CD4-positive, CD25-positive, alpha-beta regulatory T cell (primary cell): ENCODE data around the gene PPA2. TPM values are rescaled to one million over a fixed set of nuclear protein-coding genes. Genes with fewer than 3 reads are reported as not detected.

Experiments used
- ATAC-seq, 2 donors: fragments of 150-1000 bp; cut with Tn5 transposase; one replicate each; pipeline ENCODE4 v1.10.0; 2021; ENCODE audit warnings: low read depth in 2 of 2, moderate number of reproducible peaks in 2 of 2, moderate library complexity in 1 of 2
- DNase-seq, 3 donors: peaks; one replicate each; pipeline versions ENCODE4 v3.0.0 to v3.0.0-alpha.2; 2012 to 2022; ENCODE audit warnings: mixed read lengths in 1 of 3
- H3K27ac ChIP-seq: one replicate; pipeline ENCODE4 v1.7.0; 2013; ENCODE audit warnings: mild to moderate bottlenecking, low read length; ENCODE audit not compliant: insufficient read depth, poor library complexity, severe bottlenecking
- H3K27me3 ChIP-seq: one replicate; pipeline ENCODE4 v1.7.0; 2013; ENCODE audit warnings: low read length; ENCODE audit not compliant: control insufficient read depth, insufficient read depth
- H3K36me3 ChIP-seq: one replicate; pipeline ENCODE4 v1.7.0; 2013; ENCODE audit warnings: mild to moderate bottlenecking, low read length, moderate library complexity; ENCODE audit not compliant: control insufficient read depth, insufficient read depth
- H3K4me1 ChIP-seq: 2 replicates; pipeline ENCODE4 v1.7.0; 2013; ENCODE audit warnings: mild to moderate bottlenecking, low read length; ENCODE audit not compliant: insufficient read depth, control insufficient read depth, poor library complexity, severe bottlenecking
- H3K4me3 ChIP-seq: one replicate; pipeline ENCODE4 v1.7.0; 2013; ENCODE audit warnings: low read depth, mild to moderate bottlenecking, low read length, moderate library complexity
- H3K9me3 ChIP-seq, 2 experiments: 1 replicate in 1 of 2; 2 replicates in 1 of 2; pipeline ENCODE4 v1.7.0; 2013; ENCODE audit warnings: low read length in 2 of 2, mild to moderate bottlenecking in 1 of 2, moderate library complexity in 1 of 2; ENCODE audit not compliant: control insufficient read depth in 2 of 2
- H3K27ac Mint-ChIP-seq, 3 donors: one replicate each; pipeline ENCODE4 v1.8.0; 2020 to 2022; ENCODE audit warnings: mild to moderate bottlenecking in 3 of 3, mixed read lengths in 3 of 3, moderate library complexity in 2 of 3
- H3K27me3 Mint-ChIP-seq: one replicate; pipeline ENCODE4 v1.8.0; 2022; ENCODE audit warnings: mild to moderate bottlenecking, mixed read lengths
- H3K36me3 Mint-ChIP-seq: one replicate; pipeline ENCODE4 v1.8.0; 2020; ENCODE audit warnings: mixed read lengths
- H3K4me1 Mint-ChIP-seq, 4 donors: one replicate each; pipeline ENCODE4 v1.8.0; 2020 to 2022; ENCODE audit warnings: mixed read lengths in 4 of 4, mild to moderate bottlenecking in 1 of 4
- H3K4me3 Mint-ChIP-seq, 4 donors: one replicate each; pipeline ENCODE4 v1.8.0; 2020 to 2022; ENCODE audit warnings: mild to moderate bottlenecking in 4 of 4, mixed read lengths in 4 of 4, moderate library complexity in 3 of 4
- H3K9me3 Mint-ChIP-seq, 7 donors: one replicate each; pipeline ENCODE4 v1.8.0; 2020 to 2022; ENCODE audit warnings: mixed read lengths in 7 of 7, mild to moderate bottlenecking in 3 of 7, moderate library complexity in 2 of 7
- polyA plus RNA-seq, 4 donors: library from polyadenylated mRNA; unstranded; fragments of 300-500 nt; fragmentation: Illumina TruSeq; gene quantifications; one replicate each; pipeline ENCODE4 v1.2.3, GENCODE V29; 2021
- total RNA-seq: library from RNA; stranded (reverse); gene quantifications from one replicate; pipeline ENCODE4 v1.2.3, GENCODE V29; 2022

Gene PPA2
- total and polyA plus RNA-seq, 5 donors from 2014 or later = 42.2 to 126 (median 106) TPM

- peaks cover 48% of the 10 kb centered on the region for H3K36me3 Mint-ChIP-seq
- Histone ChIP-seq H3K4me3 (no peak overlapping the region), H3K27ac (no peak overlapping the region), H3K4me1 (no peaks in the 10 kb centered on the region), H3K27me3 (no peaks in the 10 kb centered on the region), H3K9me3 (no peaks in the 10 kb centered on the region), H3K36me3 (peaks cover 46% of the 10 kb centered on the region)
- peaks cover 0 to 7% (median 4%) of the 10 kb centered on the region in 4 donors for H3K4me1 Mint-ChIP-seq
- no peak for ATAC-seq
- DNase-seq = no peak
- no peaks in the 10 kb centered on the region for H3K9me3 Mint-ChIP-seq
- H3K4me3 Mint-ChIP-seq = no peak overlapping the region
- no peak overlapping the region for H3K27ac Mint-ChIP-seq
- no peaks in the 10 kb centered on the region for H3K27me3 Mint-ChIP-seq
These were observed 86.4 kb downstream of the PPA2 start for GRCh38 chr4:105387466-105387865.

GRCh38 chr4:105386012-105386411 lies 87.8 kb downstream of the PPA2 start:
- H3K9me3 Mint-ChIP-seq = no peaks in the 10 kb centered on the region
- no peak for DNase-seq
- Histone ChIP-seq H3K27ac (no peak overlapping the region), H3K36me3 (peaks cover 44% of the 10 kb centered on the region), H3K4me3 (no peak overlapping the region), H3K4me1 (no peaks in the 10 kb centered on the region), H3K9me3 (no peaks in the 10 kb centered on the region), H3K27me3 (no peaks in the 10 kb centered on the region)
- no peaks in the 10 kb centered on the region for H3K27me3 Mint-ChIP-seq
- H3K4me3 Mint-ChIP-seq = no peak overlapping the region
- no peak for ATAC-seq
- H3K27ac Mint-ChIP-seq = no peak overlapping the region
- peaks cover 0 to 7% (median 4%) of the 10 kb centered on the region in 4 donors for H3K4me1 Mint-ChIP-seq
- peaks cover 45% of the 10 kb centered on the region for H3K36me3 Mint-ChIP-seq

- ATAC-seq (no peak), DNase-seq (no peak)
- Histone ChIP-seq H3K9me3 (no peaks in the 10 kb centered on the region), H3K4me3 (no peak overlapping the region), H3K27me3 (no peaks in the 10 kb centered on the region), H3K27ac (no peak overlapping the region), H3K36me3 (peaks cover 10% of the 10 kb centered on the region), H3K4me1 (no peaks in the 10 kb centered on the region)
- Mint-ChIP-seq H3K4me3 (no peak overlapping the region), H3K9me3 (no peaks in the 10 kb centered on the region), H3K4me1 (peaks cover 0 to 2% (median 0%) of the 10 kb centered on the region in 4 donors), H3K27ac (no peak overlapping the region), H3K36me3 (peaks cover 34% of the 10 kb centered on the region), H3K27me3 (no peaks in the 10 kb centered on the region)
These were observed 99.8 kb downstream of the PPA2 start for GRCh38 chr4:105374071-105374470.

GRCh38 chr4:105373324-105373723 lies 100.5 kb downstream of the PPA2 start:
- Mint-ChIP-seq H3K27ac (no peak overlapping the region), H3K9me3 (peaks cover 0 to 4% (median under 1%) of the 10 kb centered on the region in 7 donors), H3K36me3 (peaks cover 39% of the 10 kb centered on the region), H3K27me3 (no peaks in the 10 kb centered on the region), H3K4me1 (peaks cover 0 to 2% (median 0%) of the 10 kb centered on the region in 4 donors), H3K4me3 (no peak overlapping the region)
- Histone ChIP-seq H3K27ac (no peak overlapping the region), H3K4me3 (no peak overlapping the region), H3K4me1 (no peaks in the 10 kb centered on the region), H3K36me3 (peaks cover 16% of the 10 kb centered on the region), H3K27me3 (no peaks in the 10 kb centered on the region), H3K9me3 (no peaks in the 10 kb centered on the region)
- ATAC-seq (no peak), DNase-seq (no peak)

GRCh38 chr4:105369988-105370387 lies 103.9 kb downstream of the PPA2 start:
- Mint-ChIP-seq H3K27me3 (no peaks in the 10 kb centered on the region), H3K27ac (no peak overlapping the region), H3K36me3 (peaks cover 59% of the 10 kb centered on the region)

GRCh38 chr4:105361053-105361452 lies 112.8 kb downstream of the PPA2 start:
- H3K27ac Mint-ChIP-seq = no peak overlapping the region
- H3K27me3 Mint-ChIP-seq = no peaks in the 10 kb centered on the region
- peaks cover 0 to 4% of the 10 kb centered on the region in 2 experiments for H3K9me3 ChIP-seq
- no peak overlapping the region for H3K4me3 ChIP-seq
- no peak overlapping the region for H3K4me3 Mint-ChIP-seq
- peaks cover 0 to 11% (median 0%) of the 10 kb centered on the region in 4 donors for H3K4me1 Mint-ChIP-seq
- no peaks in the 10 kb centered on the region for H3K27me3 ChIP-seq
- peaks cover 31% of the 10 kb centered on the region for H3K36me3 Mint-ChIP-seq
- no peaks in the 10 kb centered on the region for H3K4me1 ChIP-seq
- no peak overlapping the region for H3K27ac ChIP-seq
- DNase-seq (no peak), ATAC-seq (no peak)
- H3K36me3 ChIP-seq = peaks cover 2% of the 10 kb centered on the region
- H3K9me3 Mint-ChIP-seq = peaks cover 0 to 5% (median 3%) of the 10 kb centered on the region in 7 donors

More at GRCh38 chr4:105369988-105370387, 103.9 kb downstream of the PPA2 start:
- no peak overlapping the region for H3K4me3 ChIP-seq
- ATAC-seq = no peak
- H3K27ac ChIP-seq = no peak overlapping the region
- peaks cover 0 to 9% of the 10 kb centered on the region in 2 experiments for H3K9me3 ChIP-seq
- peaks cover 3 to 11% (median 6%) of the 10 kb centered on the region in 7 donors for H3K9me3 Mint-ChIP-seq
- peaks cover 32% of the 10 kb centered on the region for H3K36me3 ChIP-seq
- no peak for DNase-seq
- no peaks in the 10 kb centered on the region for H3K27me3 ChIP-seq
- H3K4me3 Mint-ChIP-seq = no peak overlapping the region
- peaks cover 0 to 8% (median 0%) of the 10 kb centered on the region in 4 donors for H3K4me1 Mint-ChIP-seq
- H3K4me1 ChIP-seq = no peaks in the 10 kb centered on the region

- Histone ChIP-seq H3K4me1 (no peaks in the 10 kb centered on the region), H3K27me3 (no peaks in the 10 kb centered on the region), H3K9me3 (no peaks in the 10 kb centered on the region), H3K4me3 (no peak overlapping the region), H3K36me3 (peaks cover 2% of the 10 kb centered on the region), H3K27ac (no peak overlapping the region)
- no peak overlapping the region for H3K4me3 Mint-ChIP-seq
- ATAC-seq = no peak
- no peak overlapping the region for H3K27ac Mint-ChIP-seq
- no peaks in the 10 kb centered on the region for H3K27me3 Mint-ChIP-seq
- peaks cover 0 to 4% (median under 1%) of the 10 kb centered on the region in 4 donors for H3K4me1 Mint-ChIP-seq
- no peak for DNase-seq
- H3K9me3 Mint-ChIP-seq = peaks cover 0 to 1% (median 0%) of the 10 kb centered on the region in 7 donors
- H3K36me3 Mint-ChIP-seq = peaks cover 21% of the 10 kb centered on the region
These were observed 116.4 kb downstream of the PPA2 start for GRCh38 chr4:105357258-105357980.

- H3K9me3 Mint-ChIP-seq = no peaks in the 10 kb centered on the region
- peaks cover 21% of the 10 kb centered on the region for H3K36me3 Mint-ChIP-seq
- no peak overlapping the region for H3K27ac Mint-ChIP-seq
- Histone ChIP-seq H3K27ac (no peak overlapping the region), H3K4me3 (no peak overlapping the region), H3K9me3 (no peaks in the 10 kb centered on the region), H3K36me3 (peaks cover 2% of the 10 kb centered on the region), H3K27me3 (no peaks in the 10 kb centered on the region), H3K4me1 (no peaks in the 10 kb centered on the region)
- DNase-seq = no peak
- no peak overlapping the region for H3K4me3 Mint-ChIP-seq
- H3K4me1 Mint-ChIP-seq = peaks cover 0 to 4% (median 1%) of the 10 kb centered on the region in 4 donors
- no peaks in the 10 kb centered on the region for H3K27me3 Mint-ChIP-seq
- ATAC-seq = no peak
These were observed 117.7 kb downstream of the PPA2 start for GRCh38 chr4:105356194-105356593.
